NB4 (cell line): ENCODE results near the gene NLRP8.
"Not testable (repeated sequence)": the region's sequence is repeated elsewhere in the genome, so short reads cannot be mapped to it uniquely, and the experiment has no call there.

ENCODE experiments used
- DNase-seq: peaks from one replicate; pipeline ENCODE4 v3.0.0; 2010; ENCODE audit warnings: low read depth
- H3K4me3 ChIP-seq: one replicate; pipeline ENCODE4 v1.5.1; 2011; ENCODE audit warnings: mild to moderate bottlenecking, low read depth, low read length, moderate library complexity
- CTCF ChIP-seq: IDR thresholded peaks from one replicate; pipeline ENCODE4 v1.5.1; 2012; ENCODE audit warnings: low read depth, low read length
- MAX ChIP-seq: IDR thresholded peaks from 2 replicates; pipeline ENCODE4 v1.6.1; 2011; ENCODE audit warnings: low read depth, low read length
- MYC ChIP-seq: IDR thresholded peaks from 2 replicates; pipeline ENCODE4 v1.6.1; 2011; ENCODE audit warnings: low read depth, low read length
- POLR2A ChIP-seq: IDR thresholded peaks from 2 replicates; pipeline ENCODE4 v1.6.1; 2011; ENCODE audit warnings: mild to moderate bottlenecking; ENCODE audit not compliant: insufficient read length; ENCODE audit errors: extremely low read depth

The NLRP8 gene

GRCh38 chr19:55930996-55931515, 16.6 kb upstream of the NLRP8 start:
- H3K4me3 ChIP-seq: no peak overlapping the region
- TF ChIP-seq POLR2A: no peak
- TF ChIP-seq CTCF: no peak
- no peak for TF ChIP-seq MAX
- TF ChIP-seq MYC: no peak
- DNase-seq: no peak

- no peak for DNase-seq
- TF ChIP-seq MYC (no peak), MAX (no peak), POLR2A (no peak), CTCF (no peak)
- H3K4me3 ChIP-seq: no peak within 1 kb of the TSS
Measured at GRCh38 chr19:55931936-55932386, 15.7 kb upstream of the NLRP8 start, which contains the start of gene NLRP13. NLRP13 (minus strand) TSS chr19:55932336; CDS start chr19:55932311, 25 bp downstream.

- DNase-seq: no peak
Measured at GRCh38 chr19:55935206-55935605, 12.4 kb upstream of the NLRP8 start.

GRCh38 chr19:55939206-55939605, 8.4 kb upstream of the NLRP8 start:
- TF ChIP-seq MAX (no peak), POLR2A (no peak), MYC (no peak), CTCF (no peak)
- no peak for DNase-seq

More at GRCh38 chr19:55935206-55935605, 12.4 kb upstream of the NLRP8 start:
- no peak for TF ChIP-seq MYC
- TF ChIP-seq MAX: no peak
- no peak for TF ChIP-seq CTCF
- TF ChIP-seq POLR2A: no peak
- H3K4me3 ChIP-seq: no peak overlapping the region

GRCh38 chr19:55940306-55940705, 7.3 kb upstream of the NLRP8 start:
- H3K4me3 ChIP-seq: no peak overlapping the region
- no peak for DNase-seq
- TF ChIP-seq CTCF: no peak
- no peak for TF ChIP-seq MAX
- no peak for TF ChIP-seq POLR2A
- TF ChIP-seq MYC: no peak

More at GRCh38 chr19:55939206-55939605, 8.4 kb upstream of the NLRP8 start:
- H3K4me3 ChIP-seq: no peak overlapping the region

- H3K4me3 ChIP-seq: not testable (repeated sequence)
Measured at GRCh38 chr19:55950566-55950965, 2.9 kb downstream of the NLRP8 start.

More at GRCh38 chr19:55950566-55950965, 2.9 kb downstream of the NLRP8 start:
- DNase-seq: not testable (repeated sequence)
